Fibroblast of lung (primary cell): ENCODE results near the gene CELF5. TPM values are rescaled to one million over a fixed set of nuclear protein-coding genes. Genes with fewer than 3 reads are reported as not detected.

Source experiments
- DNase-seq, 2 donors: peaks; one replicate each; pipeline versions ENCODE4 v3.0.0 to v3.0.0-alpha.2; 2010; ENCODE audit warnings: low read depth in 2 of 2
- H2AFZ ChIP-seq: 2 replicates; pipeline ENCODE4 v1.5.1; 2012; ENCODE audit warnings: low read length, control low read depth, inconsistent platforms
- H3K27ac ChIP-seq: 2 replicates; pipeline ENCODE4 v1.5.1; 2011; ENCODE audit warnings: low read length, control low read depth; ENCODE audit not compliant: insufficient read depth
- H3K27me3 ChIP-seq: 2 replicates; pipeline ENCODE4 v1.5.1; 2011; ENCODE audit warnings: mild to moderate bottlenecking, low read length; ENCODE audit not compliant: control insufficient read depth, insufficient read depth
- H3K36me3 ChIP-seq: 2 replicates; pipeline ENCODE4 v1.5.1; 2011; ENCODE audit warnings: low read length; ENCODE audit not compliant: control insufficient read depth, insufficient read depth
- H3K4me1 ChIP-seq: 2 replicates; pipeline ENCODE4 v1.5.1; 2011; ENCODE audit warnings: low read length; ENCODE audit not compliant: control insufficient read depth, insufficient read depth; ENCODE audit errors: extremely low read depth
- H3K4me2 ChIP-seq: 2 replicates; pipeline ENCODE4 v1.5.1; 2011; ENCODE audit warnings: low read length, control low read depth; ENCODE audit not compliant: insufficient read depth; ENCODE audit errors: extremely low read depth
- H3K4me3 ChIP-seq, 4 experiments: fragments of 200-600 bp in 1 of 4; sonication (generic) in 1 of 4; replicated peaks in 1 of 4; 2 replicates each; pipeline ENCODE4 v1.5.1; 2011 to 2016; ENCODE audit warnings: low read length in 4 of 4, low read depth in 3 of 4, mild to moderate bottlenecking in 3 of 4, control low read depth in 2 of 4, inconsistent platforms in 1 of 4, mixed read lengths in 1 of 4; ENCODE audit not compliant: insufficient read depth in 1 of 4; ENCODE audit errors: control extremely low read depth in 1 of 4
- H3K79me2 ChIP-seq: 2 replicates; pipeline ENCODE4 v1.5.1; 2012; ENCODE audit warnings: mild to moderate bottlenecking, low read length, inconsistent platforms; ENCODE audit not compliant: control insufficient read depth, insufficient read depth
- H3K9ac ChIP-seq: 2 replicates; pipeline ENCODE4 v1.5.1; 2011; ENCODE audit warnings: mild to moderate bottlenecking, low read length, control low read depth; ENCODE audit not compliant: insufficient read depth
- H3K9me3 ChIP-seq: 2 replicates; pipeline ENCODE4 v1.5.1; 2012; ENCODE audit warnings: low read depth, low read length; ENCODE audit not compliant: control insufficient read depth, insufficient read depth
- H4K20me1 ChIP-seq: 2 replicates; pipeline ENCODE4 v1.5.1; 2011; ENCODE audit warnings: low read length; ENCODE audit not compliant: control insufficient read depth, insufficient read depth; ENCODE audit errors: extremely low read depth
- CTCF ChIP-seq, 2 donors: IDR thresholded peaks in 1 of 2; conservative IDR thresholded peaks in 1 of 2; 1 replicate in 1 of 2; 2 replicates in 1 of 2; pipeline ENCODE4 v1.5.1; 2011 to 2012; ENCODE audit warnings: low read length in 2 of 2, control low read depth in 1 of 2, inconsistent platforms in 1 of 2, low read depth in 1 of 2, mild to moderate bottlenecking in 1 of 2
- EZH2 ChIP-seq: IDR thresholded peaks from 2 replicates; pipeline ENCODE4 v1.5.1; 2012; ENCODE audit warnings: low read length, control low read depth, mild to moderate bottlenecking; ENCODE audit errors: missing control alignments
- polyA plus RNA-seq, 2 donors: library from polyadenylated mRNA; depleted of rRNA in 1 of 2; stranded (reverse) in 1 of 2; unstranded in 1 of 2; fragments of >200 nt; gene quantifications; 2 replicates each; pipeline ENCODE4 v1.2.1, GENCODE V29; 2011 to 2012; ENCODE audit warnings: missing spikeins in 1 of 2
- total RNA-seq: library from RNA; depleted of rRNA; stranded (reverse); fragments of >200 nt; gene quantifications from 2 replicates; pipeline ENCODE4 v1.2.1, GENCODE V29; 2014

The CELF5 gene
- total and polyA plus RNA-seq, 2 donors (not counting 1 experiment from before 2014, with no cell fraction given), result under 0.01 TPM; not detected in 1

- no peak overlapping the region for H3K4me3 ChIP-seq
- H3K27me3 ChIP-seq, result no peaks in the 10 kb centered on the region
- H3K4me1 ChIP-seq, result no peaks in the 10 kb centered on the region
- no peak for DNase-seq
- H3K36me3 ChIP-seq, result no peaks in the 10 kb centered on the region
- H3K9me3 ChIP-seq, result no peaks in the 10 kb centered on the region
- H3K9ac ChIP-seq, result no peak overlapping the region
- H3K79me2 ChIP-seq, result no peaks in the 10 kb centered on the region
- TF ChIP-seq EZH2 (no peak), CTCF (conservative IDR thresholded peaks at IDR 0.05 in 1 of 2, IDR thresholded peaks at IDR 0.05 in 1 of 2; ENCODE audit: low read depth in 1 of 2, low read length in 2 of 2) (no peak)
- no peak overlapping the region for H3K27ac ChIP-seq
- no peaks in the 10 kb centered on the region for H4K20me1 ChIP-seq
- no peak overlapping the region for H3K4me2 ChIP-seq
- H2AFZ ChIP-seq, result no peak overlapping the region
These were observed 26.8 kb downstream of the CELF5 start for GRCh38 chr19:3251229-3251628.

- DNase-seq, result no peak
- no peak overlapping the region for H3K4me3 ChIP-seq
- H3K9ac ChIP-seq, result no peak overlapping the region
- H3K36me3 ChIP-seq, result no peaks in the 10 kb centered on the region
- H2AFZ ChIP-seq, result no peak overlapping the region
- H3K4me1 ChIP-seq, result no peaks in the 10 kb centered on the region
- H3K4me2 ChIP-seq, result no peak overlapping the region
- H3K79me2 ChIP-seq, result no peaks in the 10 kb centered on the region
- TF ChIP-seq EZH2, result no peak
- no peak for TF ChIP-seq CTCF (conservative IDR thresholded peaks at IDR 0.05 in 1 of 2, IDR thresholded peaks at IDR 0.05 in 1 of 2; ENCODE audit: low read depth in 1 of 2, low read length in 2 of 2)
- no peaks in the 10 kb centered on the region for H3K9me3 ChIP-seq
- H3K27me3 ChIP-seq, result no peaks in the 10 kb centered on the region
- H4K20me1 ChIP-seq, result no peaks in the 10 kb centered on the region
- no peak overlapping the region for H3K27ac ChIP-seq
These were observed 28.2 kb downstream of the CELF5 start for GRCh38 chr19:3252650-3253049.

GRCh38 chr19:3253270-3253669, 28.8 kb downstream of the CELF5 start:
- H3K79me2 ChIP-seq, result no peaks in the 10 kb centered on the region
- H3K9me3 ChIP-seq, result no peaks in the 10 kb centered on the region
- no peak overlapping the region for H3K27ac ChIP-seq
- DNase-seq, result no peak
- H3K9ac ChIP-seq, result no peak overlapping the region
- H4K20me1 ChIP-seq, result no peaks in the 10 kb centered on the region
- H3K4me3 ChIP-seq, result no peak overlapping the region
- H3K4me1 ChIP-seq, result no peaks in the 10 kb centered on the region
- H3K4me2 ChIP-seq, result no peak overlapping the region
- TF ChIP-seq CTCF (conservative IDR thresholded peaks at IDR 0.05 in 1 of 2, IDR thresholded peaks at IDR 0.05 in 1 of 2; ENCODE audit: low read depth in 1 of 2, low read length in 2 of 2) (no peak), EZH2 (no peak)
- H2AFZ ChIP-seq, result no peak overlapping the region
- no peaks in the 10 kb centered on the region for H3K36me3 ChIP-seq
- no peaks in the 10 kb centered on the region for H3K27me3 ChIP-seq
